Trophoblast cell (in vitro differentiated cells and primary cell): ENCODE measurements around the gene PTPRN2.

Experiments
- DNase-seq, 2 donors: peaks; one replicate each; pipeline ENCODE4 v3.0.0-alpha.2; 2016
- H2AFZ ChIP-seq: 2 replicates; pipeline ENCODE4 v1.6.1; 2013; ENCODE audit warnings: low read length, moderate library complexity, mild to moderate bottlenecking; ENCODE audit not compliant: insufficient read depth, poor library complexity
- H2AK5ac ChIP-seq: 2 replicates; pipeline ENCODE4 v1.6.1; 2013; ENCODE audit warnings: mild to moderate bottlenecking, low read length
- H2BK120ac ChIP-seq: 2 replicates; pipeline ENCODE4 v1.6.1; 2013; ENCODE audit warnings: low read length, mild to moderate bottlenecking, moderate library complexity; ENCODE audit not compliant: insufficient read depth, poor library complexity
- H2BK12ac ChIP-seq: 2 replicates; pipeline ENCODE4 v1.6.1; 2013; ENCODE audit warnings: mild to moderate bottlenecking, low read length, moderate library complexity
- H2BK5ac ChIP-seq: 2 replicates; pipeline ENCODE4 v1.6.1; 2013; ENCODE audit warnings: low read length, low read depth, moderate library complexity, mild to moderate bottlenecking; ENCODE audit not compliant: poor library complexity
- H3K14ac ChIP-seq: 2 replicates; pipeline ENCODE4 v1.6.1; 2013; ENCODE audit warnings: mild to moderate bottlenecking, low read length
- H3K18ac ChIP-seq: 2 replicates; pipeline ENCODE4 v1.6.1; 2013; ENCODE audit warnings: mild to moderate bottlenecking, low read length
- H3K23ac ChIP-seq: 2 replicates; pipeline ENCODE4 v1.6.1; 2013; ENCODE audit warnings: low read length
- H3K27ac ChIP-seq: 2 replicates; pipeline ENCODE4 v1.5.1; 2013; ENCODE audit warnings: low read depth, mild to moderate bottlenecking, inconsistent platforms, low read length, moderate library complexity
- H3K27me3 ChIP-seq: 2 replicates; pipeline ENCODE4 v1.6.1; 2013; ENCODE audit warnings: inconsistent platforms, mild to moderate bottlenecking, low read length, moderate library complexity; ENCODE audit not compliant: insufficient read depth
- H3K36me3 ChIP-seq, 2 experiments: 1 replicate in 1 of 2; 2 replicates in 1 of 2; pipeline ENCODE4 v1.6.1; 2013; ENCODE audit warnings: low read length in 2 of 2, mild to moderate bottlenecking in 2 of 2, moderate library complexity in 1 of 2; ENCODE audit not compliant: insufficient read depth in 2 of 2, control insufficient read depth in 1 of 2
- H3K4ac ChIP-seq: 2 replicates; pipeline ENCODE4 v1.6.1; 2013; ENCODE audit warnings: low read depth, mild to moderate bottlenecking, low read length, moderate library complexity
- H3K4me1 ChIP-seq, 2 experiments: 1 replicate in 1 of 2; 2 replicates in 1 of 2; pipeline ENCODE4 v1.6.1; 2013; ENCODE audit warnings: low read length in 2 of 2, mild to moderate bottlenecking in 2 of 2, moderate library complexity in 1 of 2; ENCODE audit not compliant: insufficient read depth in 2 of 2, control insufficient read depth in 1 of 2
- H3K4me2 ChIP-seq: 2 replicates; pipeline ENCODE4 v1.6.1; 2013; ENCODE audit warnings: inconsistent platforms, mild to moderate bottlenecking, low read length, moderate library complexity
- H3K4me3 ChIP-seq: 2 replicates; pipeline ENCODE4 v1.5.1; 2013; ENCODE audit warnings: mild to moderate bottlenecking, low read depth, low read length, inconsistent platforms
- H3K79me1 ChIP-seq: one replicate; pipeline ENCODE4 v1.6.1; 2013; ENCODE audit warnings: low read length
- H3K79me2 ChIP-seq: 2 replicates; pipeline ENCODE4 v1.6.1; 2013; ENCODE audit warnings: low read length, mild to moderate bottlenecking; ENCODE audit not compliant: control insufficient read depth, insufficient read depth, poor library complexity
- H3K9ac ChIP-seq: 2 replicates; pipeline ENCODE4 v1.6.1; 2013; ENCODE audit warnings: mild to moderate bottlenecking, low read length
- H3K9me3 ChIP-seq: 2 replicates; pipeline ENCODE4 v1.6.1; 2013; ENCODE audit warnings: low read depth, mild to moderate bottlenecking, control low read depth, inconsistent platforms, low read length; ENCODE audit not compliant: insufficient read depth
- H4K12ac ChIP-seq: 2 replicates; pipeline ENCODE4 v1.6.1; 2013; ENCODE audit warnings: low read depth, mild to moderate bottlenecking, low read length, moderate library complexity
- H4K8ac ChIP-seq: 2 replicates; pipeline ENCODE4 v1.6.1; 2013; ENCODE audit warnings: low read depth, mild to moderate bottlenecking, low read length, moderate library complexity
- H4K91ac ChIP-seq: one replicate; pipeline ENCODE4 v1.6.1; 2013; ENCODE audit warnings: low read depth, mild to moderate bottlenecking, low read length, moderate library complexity
- WGBS: extraction: QIAGEN DNeasy Blood & Tissue Kit; methylation state at CpG from one replicate; pipeline ENCODE4 v1.1.7; 2013; ENCODE audit warnings: missing lambda C conversion rate; ENCODE audit not compliant: insufficient read length, insufficient coverage; ENCODE audit errors: extremely low coverage; 5-methylcytosine and 5-hydroxymethylcytosine counted together

PTPRN2 gene

GRCh38 chr7:158013085-158013668 is 574.4 kb downstream of the PTPRN2 start:
- DNase-seq: no peak
- no peak overlapping the region for H2AFZ ChIP-seq

GRCh38 chr7:158011941-158012340 is 575.7 kb downstream of the PTPRN2 start:
- no peaks in the 10 kb centered on the region for H3K79me2 ChIP-seq
- no peak overlapping the region for H2AK5ac ChIP-seq
- no peak overlapping the region for H2BK120ac ChIP-seq
- H2AFZ ChIP-seq: no peak overlapping the region
- peaks cover 4% of the 10 kb centered on the region for H3K9me3 ChIP-seq
- H3K9ac ChIP-seq: no peak overlapping the region
- no peak overlapping the region for H3K4ac ChIP-seq
- H3K18ac ChIP-seq: no peak overlapping the region
- no peak overlapping the region for H3K14ac ChIP-seq
- H4K12ac ChIP-seq: no peak overlapping the region
- H2BK5ac ChIP-seq: no peak overlapping the region
- H3K27me3 ChIP-seq: peaks cover 8% of the 10 kb centered on the region
- H4K8ac ChIP-seq: no peak overlapping the region
- no peak for DNase-seq
- H3K4me3 ChIP-seq: no peak overlapping the region
- WGBS: no CpG with 5 or more reads among the region's 11 CpGs
- H3K4me1 ChIP-seq: no peaks in the 10 kb centered on the region
- H3K4me2 ChIP-seq: no peak overlapping the region
- H3K79me1 ChIP-seq: no peaks in the 10 kb centered on the region
- H3K27ac ChIP-seq: no peak overlapping the region
- H3K36me3 ChIP-seq: no peaks in the 10 kb centered on the region
- H4K91ac ChIP-seq: no peak overlapping the region
- H3K23ac ChIP-seq: no peak overlapping the region
- no peak overlapping the region for H2BK12ac ChIP-seq

More at GRCh38 chr7:158013085-158013668, 574.4 kb downstream of the PTPRN2 start:
- Histone ChIP-seq H4K8ac (no peak overlapping the region), H4K91ac (no peak overlapping the region), H2BK120ac (no peak overlapping the region), H3K27ac (no peak overlapping the region), H2AK5ac (no peak overlapping the region), H3K27me3 (peaks cover 8% of the 10 kb centered on the region), H2BK12ac (no peak overlapping the region), H4K12ac (no peak overlapping the region), H3K4me1 (no peaks in the 10 kb centered on the region), H3K9me3 (peaks cover 4% of the 10 kb centered on the region), H3K4ac (no peak overlapping the region), H2BK5ac (no peak overlapping the region), H3K18ac (no peak overlapping the region), H3K36me3 (no peaks in the 10 kb centered on the region), H3K79me2 (no peaks in the 10 kb centered on the region), H3K4me2 (no peak overlapping the region), H3K79me1 (no peaks in the 10 kb centered on the region), H3K9ac (no peak overlapping the region), H3K4me3 (no peak overlapping the region), H3K14ac (no peak overlapping the region), H3K23ac (no peak overlapping the region)

DNA sequence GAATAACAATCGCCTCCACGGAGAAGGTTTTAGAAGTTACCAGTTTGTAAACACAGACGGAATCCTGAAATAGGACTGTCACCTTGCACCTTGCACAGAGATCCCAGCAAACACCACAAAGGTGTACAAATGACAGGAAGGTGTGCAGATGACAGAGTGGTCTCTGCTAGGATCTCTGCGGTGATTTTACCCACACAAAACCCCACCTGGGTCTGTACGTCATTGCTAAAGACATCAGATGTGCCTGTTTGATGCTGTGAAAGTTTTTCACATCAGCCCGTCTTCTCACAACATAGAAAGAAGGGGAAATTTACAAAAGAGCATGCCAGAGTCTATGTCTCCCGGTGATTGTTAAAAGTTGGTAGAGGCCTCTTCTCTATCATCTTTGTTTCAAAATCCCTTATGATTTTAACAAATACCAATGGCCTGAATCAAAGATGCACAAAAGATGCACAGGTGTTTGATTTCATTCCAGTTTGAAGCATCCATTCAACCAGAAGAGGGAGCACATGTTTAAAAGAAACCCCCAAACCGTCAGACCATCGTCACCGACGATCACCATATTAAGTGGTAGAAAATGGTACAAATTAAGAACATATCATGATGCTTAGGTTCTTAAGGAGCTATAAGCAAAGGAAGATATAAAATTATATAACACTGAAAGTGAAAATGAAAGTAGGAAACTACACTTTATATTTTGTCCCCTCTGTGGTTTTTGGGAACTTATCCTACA is 576.5 kb downstream of the PTPRN2 start:
- H3K14ac ChIP-seq: no peak overlapping the region
- no peaks in the 10 kb centered on the region for H3K36me3 ChIP-seq
- no CpG with 5 or more reads among the region's 11 CpGs for WGBS
- no peak overlapping the region for H3K4me3 ChIP-seq
- no peak overlapping the region for H3K4me2 ChIP-seq
- peaks cover 3% of the 10 kb centered on the region for H3K9me3 ChIP-seq
- H2AFZ ChIP-seq: no peak overlapping the region
- no peak for DNase-seq
- no peak overlapping the region for H2BK120ac ChIP-seq
- H4K91ac ChIP-seq: no peak overlapping the region
- H3K23ac ChIP-seq: no peak overlapping the region
- H2BK5ac ChIP-seq: no peak overlapping the region
- no peak overlapping the region for H2BK12ac ChIP-seq
- no peak overlapping the region for H3K18ac ChIP-seq
- no peak overlapping the region for H2AK5ac ChIP-seq
- H3K9ac ChIP-seq: no peak overlapping the region
- H3K79me1 ChIP-seq: no peaks in the 10 kb centered on the region
- H3K79me2 ChIP-seq: no peaks in the 10 kb centered on the region
- H4K12ac ChIP-seq: no peak overlapping the region
- H3K4me1 ChIP-seq: no peaks in the 10 kb centered on the region
- H3K27ac ChIP-seq: no peak overlapping the region
- no peak overlapping the region for H3K4ac ChIP-seq
- peaks cover 6% of the 10 kb centered on the region for H3K27me3 ChIP-seq
- no peak overlapping the region for H4K8ac ChIP-seq

DNA sequence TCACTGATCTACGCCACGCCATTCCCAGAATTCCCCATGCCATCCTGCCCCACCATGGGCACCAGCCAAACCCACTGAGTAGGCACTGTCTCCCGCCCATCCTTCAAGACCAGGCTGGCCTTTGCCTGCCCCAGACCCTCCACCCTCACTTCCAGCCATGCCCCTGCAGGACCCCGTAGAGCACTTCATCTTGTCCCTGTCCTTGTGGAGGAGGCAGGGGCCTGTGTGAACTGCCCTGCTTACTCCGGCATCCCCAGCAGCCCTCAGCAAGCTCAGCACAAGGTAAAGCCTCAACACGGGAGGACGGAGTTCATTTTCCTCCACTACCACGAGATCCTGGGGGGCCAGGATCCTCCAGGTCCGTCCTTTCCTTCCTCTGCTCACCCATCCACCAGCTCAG is 577.7 kb downstream of the PTPRN2 start:
- Histone ChIP-seq H3K4me1 (no peaks in the 10 kb centered on the region), H3K4ac (no peak overlapping the region), H2BK120ac (no peak overlapping the region), H2AK5ac (no peak overlapping the region), H3K4me2 (no peak overlapping the region), H3K9me3 (peaks cover 2% of the 10 kb centered on the region), H4K12ac (no peak overlapping the region), H4K91ac (no peak overlapping the region), H3K23ac (no peak overlapping the region), H2BK12ac (no peak overlapping the region), H3K27me3 (no peaks in the 10 kb centered on the region), H4K8ac (no peak overlapping the region), H3K79me2 (no peaks in the 10 kb centered on the region), H3K9ac (no peak overlapping the region), H3K36me3 (no peaks in the 10 kb centered on the region), H3K14ac (no peak overlapping the region), H2AFZ (no peak overlapping the region), H2BK5ac (no peak overlapping the region), H3K18ac (no peak overlapping the region), H3K79me1 (no peaks in the 10 kb centered on the region), H3K4me3 (no peak overlapping the region), H3K27ac (no peak overlapping the region)
- no peak for DNase-seq
- WGBS: no CpG with 5 or more reads among the region's 9 CpGs
